Astrocyte of the cerebellum (primary cell): Measurements from ENCODE around the gene GRIA1.

Source experiments
- DNase-seq: peaks from one replicate; pipeline ENCODE4 v3.0.0-alpha.2; 2011; ENCODE audit warnings: low read depth
- H3K4me3 ChIP-seq: 2 replicates; pipeline ENCODE4 v1.5.1; 2011; ENCODE audit warnings: mild to moderate bottlenecking, low read depth, low read length, moderate library complexity
- CTCF ChIP-seq: IDR thresholded peaks from 2 replicates; pipeline ENCODE4 v1.5.1; 2012; ENCODE audit warnings: low read length, low read depth, moderate library complexity, mild to moderate bottlenecking; ENCODE audit errors: missing control alignments
- in situ Hi-C: cut with HindIII; loops from 2 replicates; pipeline ENCODE4 v1.10.0; 2017; ENCODE audit warnings: low sequenced_read_pairs

GRIA1 gene

GRCh38 chr5:153780876-153781705 lies 290.6 kb downstream of the GRIA1 start:
- no peak overlapping the region for H3K4me3 ChIP-seq
- no peak for DNase-seq
- TF ChIP-seq CTCF: no peak
- in situ Hi-C loops: no loop called here

DNA sequence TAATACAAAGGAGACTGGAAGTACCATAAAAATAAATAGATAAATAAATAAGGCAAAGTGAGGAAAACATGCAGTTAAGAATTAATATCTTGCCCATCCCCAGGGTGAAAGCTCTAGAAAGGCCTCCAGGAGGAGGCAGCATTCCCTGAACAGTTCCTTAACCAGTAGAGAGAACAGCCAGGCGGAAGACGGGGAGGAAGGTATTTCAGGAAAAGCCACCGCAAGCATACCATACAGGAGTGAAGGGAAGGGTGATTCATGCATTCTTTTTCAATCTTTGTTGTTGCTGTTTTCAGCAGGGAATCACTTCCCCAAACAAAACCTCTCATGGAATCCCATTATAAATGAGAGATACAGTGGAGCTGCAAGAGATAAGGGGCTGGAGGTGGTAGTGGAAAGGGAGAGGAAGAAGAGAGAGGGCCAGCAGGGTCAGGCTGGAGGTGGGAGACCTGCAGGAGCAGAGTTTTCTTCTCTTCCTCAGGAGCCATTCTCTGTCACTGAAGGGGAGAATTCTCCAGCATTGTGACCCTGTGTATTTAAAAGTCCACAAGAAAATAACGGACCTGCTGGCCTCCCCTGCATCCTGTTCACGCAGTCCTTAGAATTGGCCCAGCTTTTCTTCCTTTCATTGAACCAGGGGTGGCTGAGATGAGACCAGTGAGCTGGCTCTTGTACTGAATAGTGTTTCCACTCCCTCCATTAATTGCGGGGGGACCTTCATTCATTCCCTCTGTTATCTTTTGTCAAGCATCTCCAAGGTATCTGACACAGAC lies 292.3 kb downstream of the GRIA1 start:
- in situ Hi-C loops: no loop called here
- TF ChIP-seq CTCF: peak; percentile 29
- H3K4me3 ChIP-seq: no peak overlapping the region
- DNase-seq: peak; percentile 37

GRCh38 chr5:153783362-153783658 lies 292.8 kb downstream of the GRIA1 start:
- no peak for TF ChIP-seq CTCF
- H3K4me3 ChIP-seq: no peak overlapping the region
- in situ Hi-C loops: no loop called here
- no peak for DNase-seq

DNA sequence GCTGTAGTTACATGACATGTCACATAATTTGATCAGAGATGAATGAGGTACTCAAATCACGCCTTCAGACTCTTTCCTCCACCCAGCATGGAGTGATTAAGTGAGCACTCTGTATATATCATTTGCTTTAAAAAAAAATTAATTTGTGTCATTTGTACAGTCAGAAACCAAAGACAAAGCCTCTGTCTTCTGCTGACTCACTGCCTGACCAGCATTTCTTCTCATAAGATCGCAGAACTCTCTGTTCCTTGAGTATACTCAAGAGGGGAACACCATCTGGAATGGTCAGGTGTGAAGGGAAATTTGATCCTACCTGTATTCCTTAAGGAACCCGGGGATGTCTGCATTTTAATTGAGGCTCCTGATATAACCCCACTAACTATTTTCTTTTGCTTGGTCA lies 293.8 kb downstream of the GRIA1 start:
- in situ Hi-C loops: no loop called here
- H3K4me3 ChIP-seq: no peak overlapping the region
- no peak for TF ChIP-seq CTCF
- DNase-seq: no peak

DNA sequence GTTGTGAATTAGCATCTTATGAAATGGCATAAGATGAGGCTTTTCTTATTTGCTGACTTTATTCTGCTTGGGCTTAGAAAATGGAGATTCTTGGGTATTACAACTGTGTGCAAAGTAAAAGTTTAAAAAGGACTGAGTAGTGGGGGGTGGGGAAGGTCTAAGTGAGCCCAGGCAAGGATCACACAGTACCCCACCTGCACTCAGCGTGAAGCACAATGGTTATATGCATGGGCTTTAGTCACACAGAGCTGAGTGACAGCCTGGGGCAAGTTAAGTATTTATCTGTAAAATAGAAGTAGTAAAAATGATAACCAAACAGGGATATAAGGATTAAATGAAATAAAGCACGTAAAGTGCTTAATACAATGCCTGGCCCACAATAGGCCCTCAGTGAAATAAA lies 300.9 kb downstream of the GRIA1 start:
- in situ Hi-C loops: no loop called here

DNA sequence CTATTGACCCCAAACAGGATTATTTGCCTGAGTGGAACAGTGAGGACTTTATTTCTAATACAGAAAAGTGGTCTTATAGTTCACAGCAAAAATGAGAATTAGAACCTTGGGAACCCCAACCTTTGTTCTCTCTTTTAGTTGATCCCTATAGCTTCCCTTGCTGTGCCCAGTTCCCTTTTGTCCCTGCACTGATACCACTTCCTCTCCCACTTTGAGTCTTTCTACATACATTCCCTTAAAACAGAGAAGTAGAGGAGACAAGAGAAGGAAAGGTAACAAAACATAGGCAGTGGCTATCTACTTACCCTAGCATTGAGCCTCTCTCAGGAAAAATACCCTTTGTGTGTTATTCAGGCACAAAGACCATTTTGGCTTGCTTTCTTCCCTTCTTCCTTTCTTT lies 301.8 kb downstream of the GRIA1 start:
- in situ Hi-C loops: no loop called here
- DNase-seq: no peak
- no peak overlapping the region for H3K4me3 ChIP-seq
- no peak for TF ChIP-seq CTCF

More for the DNA sequence above, 300.9 kb downstream of the GRIA1 start:
- no peak for TF ChIP-seq CTCF
- DNase-seq: no peak
- H3K4me3 ChIP-seq: no peak overlapping the region
